ENCODE measurements around the gene PLCB2. TPM values are rescaled to one million over a fixed set of nuclear protein-coding genes. Genes with fewer than 3 reads are reported as not detected.
A peak's percentile ranks its signal among the peaks of the same experiment; 100 is the strongest.

The PLCB2 gene
- total RNA-seq, 1 donor from 2014 or later: 3.7 TPM

- Histone ChIP-seq H3K4me3 (ENCODE audit: insufficient read depth, low read depth, low read length) (no peak overlapping the region), H3K4me1 (ENCODE audit: insufficient read depth, low read length) (peaks cover 39% of the 10 kb centered on the region), H2AFZ (ENCODE audit: low read depth, low read length) (no peak overlapping the region), H3K27me3 (ENCODE audit: insufficient read depth, low read length) (no peaks in the 10 kb centered on the region), H3K9ac (ENCODE audit: low read length) (peak overlapping the region; percentile 4), H4K20me1 (ENCODE audit: insufficient read depth, low read length) (peaks cover 23% of the 10 kb centered on the region), H3K36me3 (ENCODE audit: insufficient read depth, low read length) (peaks cover 6% of the 10 kb centered on the region), H3K27ac (ENCODE audit: low read depth, low read length) (peak overlapping the region; percentile 33), H3K79me2 (ENCODE audit: insufficient read depth, low read length) (peaks cover 25% of the 10 kb centered on the region), H3K4me2 (ENCODE audit: low read length) (peak overlapping the region; percentile 23), H3K9me3 (ENCODE audit: insufficient read depth, low read depth, low read length) (no peaks in the 10 kb centered on the region)
- peaks cover 64% of the 10 kb centered on the region for H3K4me1 Mint-ChIP-seq (ENCODE audit: low read depth, unreplicated experiment)
- TF ChIP-seq CTCF (IDR thresholded peaks at IDR 0.05; ENCODE audit: insufficient read depth, low read depth, low read length) (no peak), EZH2 (IDR thresholded peaks at IDR 0.05; ENCODE audit: insufficient read depth, low read length) (no peak)
- peak overlapping the region; percentile 94 for H3K27ac Mint-ChIP-seq (ENCODE audit: unreplicated experiment)
- H3K27me3 Mint-ChIP-seq (ENCODE audit: low read depth, unreplicated experiment): no peaks in the 10 kb centered on the region
- FAIRE-seq (no peak), DNase-seq (ENCODE audit: low read depth) (no peak)
- H3K36me3 Mint-ChIP-seq (ENCODE audit: low read depth, unreplicated experiment): peaks cover 13% of the 10 kb centered on the region
- H3K9me3 Mint-ChIP-seq (ENCODE audit: unreplicated experiment): peaks cover 2% of the 10 kb centered on the region
- peak overlapping the region; percentile 63 for H3K4me3 Mint-ChIP-seq (ENCODE audit: unreplicated experiment)
Measured at GRCh38 chr15:40328751-40329150, 21.0 kb upstream of the PLCB2 start.

GRCh38 chr15:40328176-40328575, 20.4 kb upstream of the PLCB2 start:
- Histone ChIP-seq H3K9me3 (ENCODE audit: insufficient read depth, low read depth, low read length) (no peaks in the 10 kb centered on the region), H3K4me3 (ENCODE audit: insufficient read depth, low read depth, low read length) (no peak overlapping the region), H3K36me3 (ENCODE audit: insufficient read depth, low read length) (peaks cover 6% of the 10 kb centered on the region), H3K4me1 (ENCODE audit: insufficient read depth, low read length) (peaks cover 36% of the 10 kb centered on the region), H3K9ac (ENCODE audit: low read length) (peak overlapping the region; percentile 4), H3K27me3 (ENCODE audit: insufficient read depth, low read length) (no peaks in the 10 kb centered on the region), H3K4me2 (ENCODE audit: low read length) (peak overlapping the region; percentile 23), H3K79me2 (ENCODE audit: insufficient read depth, low read length) (peaks cover 25% of the 10 kb centered on the region), H3K27ac (ENCODE audit: low read depth, low read length) (peak overlapping the region; percentile 33), H4K20me1 (ENCODE audit: insufficient read depth, low read length) (peaks cover 21% of the 10 kb centered on the region), H2AFZ (ENCODE audit: low read depth, low read length) (no peak overlapping the region)
- peak overlapping the region; percentile 63 for H3K4me3 Mint-ChIP-seq (ENCODE audit: unreplicated experiment)
- FAIRE-seq (peak; percentile 81), DNase-seq (ENCODE audit: low read depth) (peak; percentile 65)
- TF ChIP-seq EZH2 (IDR thresholded peaks at IDR 0.05; ENCODE audit: insufficient read depth, low read length): no peak
- TF ChIP-seq CTCF (IDR thresholded peaks at IDR 0.05; ENCODE audit: insufficient read depth, low read depth, low read length): no peak
- H3K36me3 Mint-ChIP-seq (ENCODE audit: low read depth, unreplicated experiment): peaks cover 13% of the 10 kb centered on the region
- peaks cover 2% of the 10 kb centered on the region for H3K9me3 Mint-ChIP-seq (ENCODE audit: unreplicated experiment)
- H3K27ac Mint-ChIP-seq (ENCODE audit: unreplicated experiment): peak overlapping the region; percentile 94
- no peaks in the 10 kb centered on the region for H3K27me3 Mint-ChIP-seq (ENCODE audit: low read depth, unreplicated experiment)
- H3K4me1 Mint-ChIP-seq (ENCODE audit: low read depth, unreplicated experiment): peaks cover 61% of the 10 kb centered on the region

- TF ChIP-seq EZH2 (IDR thresholded peaks at IDR 0.05; ENCODE audit: insufficient read depth, low read length): no peak
- TF ChIP-seq CTCF (IDR thresholded peaks at IDR 0.05; ENCODE audit: insufficient read depth, low read depth, low read length): no peak
- FAIRE-seq (no peak), DNase-seq (ENCODE audit: low read depth) (no peak)
- peak overlapping the region; percentile 91 for H3K4me3 Mint-ChIP-seq (ENCODE audit: unreplicated experiment)
- H3K4me2 ChIP-seq (ENCODE audit: low read length): peak overlapping the region; percentile 23
- no peak overlapping the region for H3K27ac ChIP-seq (ENCODE audit: low read depth, low read length)
- peaks cover 6% of the 10 kb centered on the region for H3K36me3 ChIP-seq (ENCODE audit: insufficient read depth, low read length)
- H3K79me2 ChIP-seq (ENCODE audit: insufficient read depth, low read length): peaks cover 25% of the 10 kb centered on the region
- H3K4me1 Mint-ChIP-seq (ENCODE audit: low read depth, unreplicated experiment): peaks cover 59% of the 10 kb centered on the region
- H3K4me1 ChIP-seq (ENCODE audit: insufficient read depth, low read length): peaks cover 42% of the 10 kb centered on the region
- no peaks in the 10 kb centered on the region for H3K27me3 Mint-ChIP-seq (ENCODE audit: low read depth, unreplicated experiment)
- no peak overlapping the region for H3K4me3 ChIP-seq (ENCODE audit: insufficient read depth, low read depth, low read length)
- no peaks in the 10 kb centered on the region for H3K9me3 Mint-ChIP-seq (ENCODE audit: unreplicated experiment)
- H3K27me3 ChIP-seq (ENCODE audit: insufficient read depth, low read length): no peaks in the 10 kb centered on the region
- no peaks in the 10 kb centered on the region for H3K9me3 ChIP-seq (ENCODE audit: insufficient read depth, low read depth, low read length)
- H3K9ac ChIP-seq (ENCODE audit: low read length): no peak overlapping the region
- H2AFZ ChIP-seq (ENCODE audit: low read depth, low read length): no peak overlapping the region
- peak overlapping the region; percentile 94 for H3K27ac Mint-ChIP-seq (ENCODE audit: unreplicated experiment)
- peaks cover 10% of the 10 kb centered on the region for H3K36me3 Mint-ChIP-seq (ENCODE audit: low read depth, unreplicated experiment)
- peaks cover 21% of the 10 kb centered on the region for H4K20me1 ChIP-seq (ENCODE audit: insufficient read depth, low read length)
Measured at GRCh38 chr15:40327457-40327856, 19.7 kb upstream of the PLCB2 start.

Data from astrocyte (in vitro differentiated cells and primary cell).